ENCODE measurements around the gene BCL3. TPM values are rescaled to one million over a fixed set of nuclear protein-coding genes. Genes with fewer than 3 reads are reported as not detected.

BCL3 gene
- total and polyA plus RNA-seq, 2 experiments from 2014 or later = 1.4 to 4.1 TPM

DNA sequence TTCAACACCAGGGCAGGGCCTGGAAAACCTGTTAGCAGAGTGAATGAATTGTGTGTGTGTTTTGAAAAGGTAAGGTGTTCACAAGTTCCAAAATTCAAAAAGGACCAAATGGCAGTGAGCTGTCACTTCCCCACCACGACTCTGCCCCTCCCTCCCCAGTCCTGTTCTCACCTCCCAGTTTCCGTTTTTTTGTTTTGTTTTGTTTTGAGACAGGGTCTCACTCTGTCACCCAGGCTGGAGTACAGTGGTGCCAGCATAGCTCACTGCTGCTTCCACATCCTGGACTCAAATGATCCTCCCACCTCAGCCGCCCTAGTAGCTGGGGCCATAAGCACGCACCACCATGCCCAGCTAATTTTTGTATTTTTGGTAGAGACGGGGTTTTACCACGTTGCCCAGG lies 20.3 kb upstream of the BCL3 start (continued):
- no peak for TF ChIP-seq POLR2AphosphoS5 (IDR thresholded peaks at IDR 0.05; ENCODE audit: low read depth)

GRCh38 chr19:44729516-44730033 lies 18.9 kb upstream of the BCL3 start:
- Histone ChIP-seq H3K36me3 (ENCODE audit: insufficient read depth) (no peaks in the 10 kb centered on the region), H3K79me2 (replicated peaks; ENCODE audit: insufficient read depth) (no peaks in the 10 kb centered on the region), H4K20me1 (replicated peaks; ENCODE audit: insufficient read depth) (no peaks in the 10 kb centered on the region), H3K9me2 (ENCODE audit: insufficient read depth) (no peaks in the 10 kb centered on the region), H3K27me3 (ENCODE audit: insufficient read depth) (0 out of 2 replicates have a peak, but pooled peaks cover 6% of the 10 kb centered on the region), H2AFZ (no peak overlapping the region), H3K27ac (ENCODE audit: low read depth) (no peak overlapping the region), H3K4me2 (no peak overlapping the region), H3K4me1 (ENCODE audit: insufficient read depth) (no peaks in the 10 kb centered on the region), H3K4me3 (no peak overlapping the region), H3F3A (replicated peaks; ENCODE audit: low read depth) (no peaks in the 10 kb centered on the region)
- Mint-ChIP-seq H3K36me3 (ENCODE audit: low read depth) (no peaks in the 10 kb centered on the region), H3K4me3 (no peak overlapping the region), H3K27ac (no peak overlapping the region), H3K4me1 (no peaks in the 10 kb centered on the region), H3K27me3 (ENCODE audit: insufficient read depth, low read depth, poor library complexity) (peaks cover 6% of the 10 kb centered on the region), H3K9me3 (no peaks in the 10 kb centered on the region)
- ATAC-seq (no peak), DNase-seq (ENCODE audit: low spot score) (no peak)
- TF ChIP-seq POLR2AphosphoS5 (IDR thresholded peaks at IDR 0.05; ENCODE audit: low read depth) = no peak
- no peak for TF ChIP-seq ZNF331 (CRISPR knock-in tag; IDR thresholded peaks at IDR 0.05; ENCODE audit: low read depth)
- no peak for TF ChIP-seq EZH2 (IDR thresholded peaks at IDR 0.05; ENCODE audit: low read depth, unreplicated experiment)
- TF ChIP-seq, protein P1, sequence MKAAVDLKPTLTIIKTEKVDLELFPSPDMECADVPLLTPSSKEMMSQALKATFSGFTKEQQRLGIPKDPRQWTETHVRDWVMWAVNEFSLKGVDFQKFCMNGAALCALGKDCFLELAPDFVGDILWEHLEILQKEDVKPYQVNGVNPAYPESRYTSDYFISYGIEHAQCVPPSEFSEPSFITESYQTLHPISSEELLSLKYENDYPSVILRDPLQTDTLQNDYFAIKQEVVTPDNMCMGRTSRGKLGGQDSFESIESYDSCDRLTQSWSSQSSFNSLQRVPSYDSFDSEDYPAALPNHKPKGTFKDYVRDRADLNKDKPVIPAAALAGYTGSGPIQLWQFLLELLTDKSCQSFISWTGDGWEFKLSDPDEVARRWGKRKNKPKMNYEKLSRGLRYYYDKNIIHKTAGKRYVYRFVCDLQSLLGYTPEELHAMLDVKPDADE (IDR thresholded peaks at IDR 0.05) = no peak
- TF ChIP-seq CREB1 (CRISPR knock-in tag; IDR thresholded peaks at IDR 0.05; ENCODE audit: low read depth) = no peak

- no peak overlapping the region for H3K4me3 Mint-ChIP-seq
- no peaks in the 10 kb centered on the region for H3K36me3 ChIP-seq (ENCODE audit: insufficient read depth)
- H3K9me2 ChIP-seq (ENCODE audit: insufficient read depth) = no peaks in the 10 kb centered on the region
- no peak overlapping the region for H3K27ac Mint-ChIP-seq
- H3K9me3 Mint-ChIP-seq = no peaks in the 10 kb centered on the region
- no peak overlapping the region for H3K4me2 ChIP-seq
- DNase-seq (ENCODE audit: low spot score) = no peak
- H3K27ac ChIP-seq (ENCODE audit: low read depth) = no peak overlapping the region
- no peak overlapping the region for H3K4me3 ChIP-seq
- no peaks in the 10 kb centered on the region for H3K27me3 ChIP-seq (ENCODE audit: insufficient read depth)
- no peak for TF ChIP-seq STAT1 (IDR thresholded peaks at IDR 0.05; ENCODE audit: unreplicated experiment)
- TF ChIP-seq, protein P2, sequence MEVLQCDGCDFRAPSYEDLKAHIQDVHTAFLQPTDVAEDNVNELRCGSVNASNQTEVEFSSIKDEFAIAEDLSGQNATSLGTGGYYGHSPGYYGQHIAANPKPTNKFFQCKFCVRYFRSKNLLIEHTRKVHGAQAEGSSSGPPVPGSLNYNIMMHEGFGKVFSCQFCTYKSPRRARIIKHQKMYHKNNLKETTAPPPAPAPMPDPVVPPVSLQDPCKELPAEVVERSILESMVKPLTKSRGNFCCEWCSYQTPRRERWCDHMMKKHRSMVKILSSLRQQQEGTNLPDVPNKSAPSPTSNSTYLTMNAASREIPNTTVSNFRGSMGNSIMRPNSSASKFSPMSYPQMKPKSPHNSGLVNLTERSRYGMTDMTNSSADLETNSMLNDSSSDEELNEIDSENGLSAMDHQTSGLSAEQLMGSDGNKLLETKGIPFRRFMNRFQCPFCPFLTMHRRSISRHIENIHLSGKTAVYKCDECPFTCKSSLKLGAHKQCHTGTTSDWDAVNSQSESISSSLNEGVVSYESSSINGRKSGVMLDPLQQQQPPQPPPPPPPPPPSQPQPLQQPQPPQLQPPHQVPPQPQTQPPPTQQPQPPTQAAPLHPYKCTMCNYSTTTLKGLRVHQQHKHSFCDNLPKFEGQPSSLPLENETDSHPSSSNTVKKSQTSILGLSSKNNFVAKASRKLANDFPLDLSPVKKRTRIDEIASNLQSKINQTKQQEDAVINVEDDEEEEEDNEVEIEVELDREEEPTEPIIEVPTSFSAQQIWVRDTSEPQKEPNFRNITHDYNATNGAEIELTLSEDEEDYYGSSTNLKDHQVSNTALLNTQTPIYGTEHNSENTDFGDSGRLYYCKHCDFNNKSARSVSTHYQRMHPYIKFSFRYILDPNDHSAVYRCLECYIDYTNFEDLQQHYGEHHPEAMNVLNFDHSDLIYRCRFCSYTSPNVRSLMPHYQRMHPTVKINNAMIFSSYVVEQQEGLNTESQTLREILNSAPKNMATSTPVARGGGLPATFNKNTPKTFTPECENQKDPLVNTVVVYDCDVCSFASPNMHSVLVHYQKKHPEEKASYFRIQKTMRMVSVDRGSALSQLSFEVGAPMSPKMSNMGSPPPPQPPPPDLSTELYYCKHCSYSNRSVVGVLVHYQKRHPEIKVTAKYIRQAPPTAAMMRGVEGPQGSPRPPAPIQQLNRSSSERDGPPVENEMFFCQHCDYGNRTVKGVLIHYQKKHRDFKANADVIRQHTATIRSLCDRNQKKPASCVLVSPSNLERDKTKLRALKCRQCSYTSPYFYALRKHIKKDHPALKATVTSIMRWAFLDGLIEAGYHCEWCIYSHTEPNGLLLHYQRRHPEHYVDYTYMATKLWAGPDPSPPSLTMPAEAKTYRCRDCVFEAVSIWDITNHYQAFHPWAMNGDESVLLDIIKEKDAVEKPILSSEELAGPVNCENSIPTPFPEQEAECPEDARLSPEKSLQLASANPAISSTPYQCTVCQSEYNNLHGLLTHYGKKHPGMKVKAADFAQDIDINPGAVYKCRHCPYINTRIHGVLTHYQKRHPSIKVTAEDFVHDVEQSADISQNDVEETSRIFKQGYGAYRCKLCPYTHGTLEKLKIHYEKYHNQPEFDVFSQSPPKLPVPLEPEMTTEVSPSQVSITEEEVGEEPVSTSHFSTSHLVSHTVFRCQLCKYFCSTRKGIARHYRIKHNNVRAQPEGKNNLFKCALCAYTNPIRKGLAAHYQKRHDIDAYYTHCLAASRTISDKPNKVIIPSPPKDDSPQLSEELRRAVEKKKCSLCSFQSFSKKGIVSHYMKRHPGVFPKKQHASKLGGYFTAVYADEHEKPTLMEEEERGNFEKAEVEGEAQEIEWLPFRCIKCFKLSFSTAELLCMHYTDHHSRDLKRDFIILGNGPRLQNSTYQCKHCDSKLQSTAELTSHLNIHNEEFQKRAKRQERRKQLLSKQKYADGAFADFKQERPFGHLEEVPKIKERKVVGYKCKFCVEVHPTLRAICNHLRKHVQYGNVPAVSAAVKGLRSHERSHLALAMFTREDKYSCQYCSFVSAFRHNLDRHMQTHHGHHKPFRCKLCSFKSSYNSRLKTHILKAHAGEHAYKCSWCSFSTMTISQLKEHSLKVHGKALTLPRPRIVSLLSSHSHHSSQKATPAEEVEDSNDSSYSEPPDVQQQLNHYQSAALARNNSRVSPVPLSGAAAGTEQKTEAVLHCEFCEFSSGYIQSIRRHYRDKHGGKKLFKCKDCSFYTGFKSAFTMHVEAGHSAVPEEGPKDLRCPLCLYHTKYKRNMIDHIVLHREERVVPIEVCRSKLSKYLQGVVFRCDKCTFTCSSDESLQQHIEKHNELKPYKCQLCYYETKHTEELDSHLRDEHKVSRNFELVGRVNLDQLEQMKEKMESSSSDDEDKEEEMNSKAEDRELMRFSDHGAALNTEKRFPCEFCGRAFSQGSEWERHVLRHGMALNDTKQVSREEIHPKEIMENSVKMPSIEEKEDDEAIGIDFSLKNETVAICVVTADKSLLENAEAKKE (CRISPR knock-in tag; IDR thresholded peaks at IDR 0.05) = no peak
- TF ChIP-seq, protein P1 (IDR thresholded peaks at IDR 0.05) = no peak
- no peaks in the 10 kb centered on the region for H3K36me3 Mint-ChIP-seq (ENCODE audit: low read depth)
- ATAC-seq = no peak
- no peaks in the 10 kb centered on the region for H3K4me1 Mint-ChIP-seq
- no peaks in the 10 kb centered on the region for H3K4me1 ChIP-seq (ENCODE audit: insufficient read depth)
- peaks cover 7% of the 10 kb centered on the region for H3K27me3 Mint-ChIP-seq (ENCODE audit: insufficient read depth, low read depth, poor library complexity)
- no peak overlapping the region for H2AFZ ChIP-seq
- H4K20me1 ChIP-seq (replicated peaks; ENCODE audit: insufficient read depth) = no peaks in the 10 kb centered on the region
- no peaks in the 10 kb centered on the region for H3K79me2 ChIP-seq (replicated peaks; ENCODE audit: insufficient read depth)
- H3F3A ChIP-seq (replicated peaks; ENCODE audit: low read depth) = no peaks in the 10 kb centered on the region
These were observed 17.4 kb upstream of the BCL3 start for GRCh38 chr19:44731081-44731480.

Data from GM23338 (cell line).